Natural killer cell (primary cell): ENCODE data around the gene NHSL1. TPM values are rescaled to one million over a fixed set of nuclear protein-coding genes. Genes with fewer than 3 reads are reported as not detected.

ENCODE experiments used
- ATAC-seq, 3 donors: fragments of 150-1000 bp in 2 of 3; fragments of 200-7000 bp in 1 of 3; cut with Tn5 transposase; 1 replicate in 1 of 3; 2 replicates in 2 of 3; pipeline ENCODE4 v1.10.0; 2021; ENCODE audit warnings: mild to moderate bottlenecking in 2 of 3, moderate library complexity in 2 of 3
- DNase-seq, 2 donors: peaks; one replicate each; pipeline versions ENCODE4 v3.0.0 to v3.0.0-alpha.2; 2013 to 2021; ENCODE audit warnings: mixed read lengths in 1 of 2
- H3K27ac ChIP-seq: one replicate; pipeline ENCODE4 v1.5.1; 2013; ENCODE audit warnings: mild to moderate bottlenecking, low read length
- H3K27me3 ChIP-seq: one replicate; pipeline ENCODE4 v1.6.1; 2013; ENCODE audit warnings: low read length; ENCODE audit not compliant: control insufficient read depth, insufficient read depth
- H3K36me3 ChIP-seq: one replicate; pipeline ENCODE4 v1.6.1; 2013; ENCODE audit warnings: low read length; ENCODE audit not compliant: control insufficient read depth, insufficient read depth
- H3K4me1 ChIP-seq: one replicate; pipeline ENCODE4 v1.6.1; 2013; ENCODE audit warnings: low read length; ENCODE audit not compliant: control insufficient read depth, insufficient read depth
- H3K4me3 ChIP-seq: one replicate; pipeline ENCODE4 v1.5.1; 2013; ENCODE audit warnings: low read length
- H3K9me3 ChIP-seq: one replicate; pipeline ENCODE4 v1.6.1; 2013; ENCODE audit warnings: low read length; ENCODE audit not compliant: control insufficient read depth, insufficient read depth
- H3K27ac Mint-ChIP-seq, 2 donors: one replicate each; pipeline ENCODE4 v1.8.0; 2022; ENCODE audit warnings: mild to moderate bottlenecking in 2 of 2, mixed read lengths in 2 of 2, moderate library complexity in 1 of 2
- H3K27me3 Mint-ChIP-seq, 2 donors: one replicate each; pipeline ENCODE4 v1.8.0; 2022; ENCODE audit warnings: low read depth in 2 of 2, mixed read lengths in 2 of 2
- H3K36me3 Mint-ChIP-seq: one replicate; pipeline ENCODE4 v1.8.0; 2022; ENCODE audit warnings: mixed read lengths
- H3K4me1 Mint-ChIP-seq, 2 donors: one replicate each; pipeline ENCODE4 v1.8.0; 2022; ENCODE audit warnings: mixed read lengths in 2 of 2
- H3K4me3 Mint-ChIP-seq: one replicate; pipeline ENCODE4 v1.8.0; 2022; ENCODE audit warnings: mild to moderate bottlenecking, moderate library complexity, mixed read lengths
- H3K9me3 Mint-ChIP-seq, 2 donors: one replicate each; pipeline ENCODE4 v1.8.0; 2022; ENCODE audit warnings: mixed read lengths in 2 of 2
- WGBS: methylation state at CpG from one replicate; pipeline ENCODE4 v1.1.7; 2013; ENCODE audit warnings: missing lambda C conversion rate; ENCODE audit not compliant: insufficient coverage; 5-methylcytosine and 5-hydroxymethylcytosine counted together
- intact Hi-C: fragments of 100-400 bp; cut with micrococcal nuclease; formaldehyde crosslinking; loops from one replicate; pipeline ENCODE4 v1.14.2; 2022
- total RNA-seq, 4 donors: library from RNA; stranded (reverse); fragments of 120-200 nt in 1 of 4; gene quantifications; one replicate each; pipeline versions ENCODE4 v1.2.3 to v1.2.4, GENCODE V29; 2013 to 2022
- TF ChIP-seq, protein P1 (sequence below): fragments of 200-600 bp; IDR thresholded peaks from one replicate; pipeline ENCODE4 v1.8.0; 2022; ENCODE audit warnings: antibody characterized with exemption

The NHSL1 gene
- total RNA-seq, 3 donors from 2014 or later (not counting 1 experiment from before 2014, with no cell fraction given): 0.38 to 0.75 (median 0.68) TPM

DNA sequence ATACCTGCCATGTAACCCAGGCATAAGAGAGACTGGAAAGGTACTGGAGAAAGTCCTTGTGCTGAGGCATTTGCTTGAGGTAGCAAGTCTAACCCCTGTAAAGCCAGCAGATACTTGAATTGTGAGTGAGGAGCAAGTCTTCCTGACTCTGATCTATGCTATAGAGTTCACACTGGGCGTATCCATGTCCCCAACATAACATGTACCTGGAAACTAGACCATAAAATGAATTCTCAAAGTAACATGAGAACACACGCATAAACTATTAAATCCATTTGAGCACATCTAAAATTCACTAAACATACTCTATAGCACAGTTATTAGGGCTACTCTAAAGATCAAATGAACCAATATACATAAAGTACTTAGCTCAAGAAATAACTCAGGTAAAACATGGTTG lies 2.0 kb downstream of the NHSL1 start:
- intact Hi-C loops: no loop called here

GRCh38 chr6:138494312-138494711 lies 5.0 kb downstream of the NHSL1 start:
- H3K4me3 Mint-ChIP-seq: no peak overlapping the region
- H3K4me3 ChIP-seq: no peak overlapping the region
- DNase-seq (no peak), ATAC-seq (no peak)
- H3K27me3 Mint-ChIP-seq: peaks cover 13 to 45% of the 10 kb centered on the region in 2 donors
- H3K9me3 Mint-ChIP-seq: no peaks in the 10 kb centered on the region
- intact Hi-C loops: no loop called here
- H3K9me3 ChIP-seq: no peaks in the 10 kb centered on the region
- H3K36me3 ChIP-seq: no peaks in the 10 kb centered on the region
- H3K27me3 ChIP-seq: no peaks in the 10 kb centered on the region
- H3K36me3 Mint-ChIP-seq: no peaks in the 10 kb centered on the region
- no peaks in the 10 kb centered on the region for H3K4me1 ChIP-seq
- no peaks in the 10 kb centered on the region for H3K4me1 Mint-ChIP-seq
- no peak overlapping the region for H3K27ac ChIP-seq
- TF ChIP-seq, protein P1, sequence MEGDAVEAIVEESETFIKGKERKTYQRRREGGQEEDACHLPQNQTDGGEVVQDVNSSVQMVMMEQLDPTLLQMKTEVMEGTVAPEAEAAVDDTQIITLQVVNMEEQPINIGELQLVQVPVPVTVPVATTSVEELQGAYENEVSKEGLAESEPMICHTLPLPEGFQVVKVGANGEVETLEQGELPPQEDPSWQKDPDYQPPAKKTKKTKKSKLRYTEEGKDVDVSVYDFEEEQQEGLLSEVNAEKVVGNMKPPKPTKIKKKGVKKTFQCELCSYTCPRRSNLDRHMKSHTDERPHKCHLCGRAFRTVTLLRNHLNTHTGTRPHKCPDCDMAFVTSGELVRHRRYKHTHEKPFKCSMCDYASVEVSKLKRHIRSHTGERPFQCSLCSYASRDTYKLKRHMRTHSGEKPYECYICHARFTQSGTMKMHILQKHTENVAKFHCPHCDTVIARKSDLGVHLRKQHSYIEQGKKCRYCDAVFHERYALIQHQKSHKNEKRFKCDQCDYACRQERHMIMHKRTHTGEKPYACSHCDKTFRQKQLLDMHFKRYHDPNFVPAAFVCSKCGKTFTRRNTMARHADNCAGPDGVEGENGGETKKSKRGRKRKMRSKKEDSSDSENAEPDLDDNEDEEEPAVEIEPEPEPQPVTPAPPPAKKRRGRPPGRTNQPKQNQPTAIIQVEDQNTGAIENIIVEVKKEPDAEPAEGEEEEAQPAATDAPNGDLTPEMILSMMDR: no peak
- H3K27ac Mint-ChIP-seq: no peak overlapping the region

More for the DNA sequence above, 2.0 kb downstream of the NHSL1 start:
- H3K9me3 ChIP-seq: no peaks in the 10 kb centered on the region
- no peaks in the 10 kb centered on the region for H3K36me3 ChIP-seq
- no peak for DNase-seq
- TF ChIP-seq, protein P1: no peak
- Mint-ChIP-seq H3K4me1 (no peaks in the 10 kb centered on the region), H3K27ac (no peak overlapping the region), H3K27me3 (peaks cover 16 to 49% of the 10 kb centered on the region in 2 donors), H3K36me3 (no peaks in the 10 kb centered on the region), H3K9me3 (no peaks in the 10 kb centered on the region), H3K4me3 (no peak overlapping the region)
- 85% methylated on average over 2 of the region's 2 CpGs for WGBS
- no peaks in the 10 kb centered on the region for H3K4me1 ChIP-seq
- H3K4me3 ChIP-seq: no peak overlapping the region
- no peak overlapping the region for H3K27ac ChIP-seq
- H3K27me3 ChIP-seq: peaks cover 3% of the 10 kb centered on the region
- no peak for ATAC-seq

DNA sequence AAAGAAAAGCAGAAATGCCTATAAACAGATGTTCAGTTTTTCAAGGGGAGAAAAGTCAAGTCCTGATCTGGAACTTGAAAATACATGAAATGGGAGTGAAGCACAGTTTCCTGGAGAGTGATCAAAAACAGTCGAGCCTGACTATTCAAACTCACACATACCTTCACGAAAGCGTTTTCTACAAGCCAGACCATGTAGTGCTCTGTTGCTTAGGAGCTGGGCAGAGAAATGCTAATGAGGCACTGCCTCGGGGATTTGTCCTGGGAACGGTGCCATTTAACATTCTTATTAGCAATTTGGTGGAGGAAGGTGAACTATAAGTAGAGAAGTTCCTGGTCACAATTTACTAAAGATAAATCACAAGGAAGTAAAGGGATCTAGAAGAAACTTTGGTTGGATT lies 5.9 kb downstream of the NHSL1 start:
- 88% methylated on average over 5 of the region's 5 CpGs for WGBS
- no peak for DNase-seq
- no peak for ATAC-seq
- no peaks in the 10 kb centered on the region for H3K36me3 Mint-ChIP-seq
- peaks cover 13 to 41% of the 10 kb centered on the region in 2 donors for H3K27me3 Mint-ChIP-seq
- no peaks in the 10 kb centered on the region for H3K9me3 ChIP-seq
- H3K4me3 Mint-ChIP-seq: no peak overlapping the region
- H3K4me3 ChIP-seq: no peak overlapping the region
- no peak overlapping the region for H3K27ac ChIP-seq
- no peaks in the 10 kb centered on the region for H3K9me3 Mint-ChIP-seq
- H3K27me3 ChIP-seq: no peaks in the 10 kb centered on the region
- H3K36me3 ChIP-seq: no peaks in the 10 kb centered on the region
- TF ChIP-seq, protein P1: no peak
- no peak overlapping the region for H3K27ac Mint-ChIP-seq
- intact Hi-C loops: no loop called here
- no peaks in the 10 kb centered on the region for H3K4me1 ChIP-seq
- H3K4me1 Mint-ChIP-seq: no peaks in the 10 kb centered on the region

GRCh38 chr6:138492871-138493270 lies 6.4 kb downstream of the NHSL1 start:
- ATAC-seq: no peak
- H3K9me3 ChIP-seq: no peaks in the 10 kb centered on the region

More at GRCh38 chr6:138492871-138493270, 6.4 kb downstream of the NHSL1 start:
- Histone ChIP-seq H3K4me3 (no peak overlapping the region), H3K27me3 (no peaks in the 10 kb centered on the region), H3K36me3 (no peaks in the 10 kb centered on the region), H3K27ac (no peak overlapping the region), H3K4me1 (no peaks in the 10 kb centered on the region)
- WGBS: 83% methylated on average over 1 of the region's 2 CpGs
- H3K4me1 Mint-ChIP-seq: no peaks in the 10 kb centered on the region
- TF ChIP-seq, protein P1: no peak
- no peaks in the 10 kb centered on the region for H3K9me3 Mint-ChIP-seq
- no peaks in the 10 kb centered on the region for H3K36me3 Mint-ChIP-seq
- DNase-seq: no peak
- H3K27me3 Mint-ChIP-seq: peaks cover 8 to 36% of the 10 kb centered on the region in 2 donors
- no peak overlapping the region for H3K4me3 Mint-ChIP-seq
- H3K27ac Mint-ChIP-seq: no peak overlapping the region
- intact Hi-C loops: no loop called here
